ENCODE measurements around the gene FNIP2.

The FNIP2 gene

DNA sequence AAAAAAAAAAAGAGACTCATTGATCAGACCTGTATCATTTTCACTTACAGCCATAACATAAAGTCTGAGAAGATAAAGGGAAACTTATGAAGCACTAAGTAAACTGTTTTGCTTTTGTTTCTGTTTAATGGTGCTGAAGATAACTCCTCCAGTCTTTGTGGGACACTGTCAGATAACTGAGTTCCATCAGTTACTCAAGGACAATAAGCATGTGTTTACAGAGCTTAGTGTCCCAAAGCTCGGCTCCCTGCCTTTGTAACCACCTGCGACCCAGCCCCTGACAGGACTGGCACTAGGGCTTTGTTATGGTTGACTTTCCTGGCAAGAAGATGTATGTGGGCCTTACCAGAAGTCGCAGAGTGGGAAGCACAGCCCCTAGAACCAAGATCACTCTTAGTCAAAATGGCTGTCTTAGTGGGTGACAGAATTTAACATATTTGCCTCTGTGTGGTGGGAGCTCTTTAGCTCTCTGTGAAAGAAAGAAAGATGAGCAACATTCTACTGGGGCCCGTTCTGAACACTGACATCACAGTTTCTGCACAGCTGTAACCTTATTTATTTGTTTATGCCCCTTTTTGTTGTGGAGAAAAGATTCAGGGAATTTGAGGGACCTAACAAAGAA lies 68.1 kb downstream of the FNIP2 start:
- DNase-seq (ENCODE audit: low read depth in 2 of 2) = no peak

DNA sequence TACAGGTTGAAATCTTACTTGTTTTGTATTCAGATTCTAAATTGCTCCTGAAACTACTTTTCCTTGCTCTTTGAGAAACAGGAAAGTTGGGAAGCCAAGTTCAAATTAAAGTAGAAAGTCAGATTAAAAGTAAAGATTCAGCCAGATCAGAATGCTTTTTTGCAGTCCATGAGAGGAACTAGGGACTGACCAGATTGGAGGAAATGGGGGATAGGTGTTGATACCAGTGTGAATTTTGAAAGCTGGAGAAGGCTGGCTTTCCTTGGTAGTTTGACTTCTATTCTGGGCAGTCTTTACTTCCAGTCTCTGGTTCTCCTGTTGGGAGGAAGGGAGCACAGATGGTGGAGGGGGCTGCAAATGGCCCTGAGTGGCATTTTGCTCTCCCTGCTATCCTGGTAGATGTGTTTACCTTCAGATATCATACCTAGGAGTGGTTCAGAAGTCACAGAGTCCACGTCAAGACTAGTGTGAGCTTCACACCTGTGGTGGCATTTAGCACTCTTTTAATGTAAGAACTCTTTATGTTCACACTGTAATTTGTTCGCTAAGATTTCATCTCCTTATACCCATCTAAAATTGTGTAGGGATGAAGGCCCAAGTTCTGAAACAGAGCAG lies 68.8 kb downstream of the FNIP2 start:
- DNase-seq (ENCODE audit: low read depth in 2 of 2) = no peak

DNA sequence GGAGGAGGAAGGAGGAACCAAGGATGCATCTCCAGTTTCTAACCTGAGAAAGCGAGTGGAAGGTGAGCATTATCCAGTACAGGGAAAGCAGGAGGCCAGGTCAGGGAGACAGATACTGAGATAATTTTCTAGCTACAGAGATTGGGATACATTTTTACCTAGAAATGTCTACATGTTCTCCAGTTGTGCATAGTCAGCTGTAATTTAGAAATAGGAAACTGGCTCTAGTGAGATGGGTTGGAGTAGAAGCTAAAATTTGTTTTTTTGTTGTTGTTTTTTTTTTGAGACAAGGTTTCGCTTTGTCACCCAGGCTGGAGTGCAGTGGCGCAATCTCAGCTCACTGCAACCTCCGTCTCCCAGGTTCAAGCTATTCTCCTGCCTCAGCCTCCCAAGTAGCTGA lies 71.3 kb downstream of the FNIP2 start:
- DNase-seq (ENCODE audit: low read depth in 2 of 2) = no peak

DNA sequence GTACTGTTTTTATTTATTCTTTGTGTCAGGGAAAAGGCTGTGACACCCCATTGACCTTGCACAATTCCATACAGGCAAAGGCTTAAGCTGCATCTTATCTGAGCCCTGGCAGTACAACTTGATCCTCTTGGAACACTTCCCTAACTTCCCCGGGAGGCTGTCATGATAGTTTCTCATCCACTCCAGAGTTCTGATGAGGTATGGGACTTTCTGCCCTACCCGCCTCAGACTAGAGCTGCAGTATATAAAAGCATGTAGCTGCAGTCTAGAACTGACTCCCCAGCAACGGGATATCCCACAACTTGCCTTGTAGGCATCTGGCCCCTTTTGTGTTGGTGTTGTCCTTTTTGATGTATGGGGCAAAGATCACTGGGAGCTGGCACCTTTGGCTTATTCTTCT lies 72.7 kb downstream of the FNIP2 start:
- no peak for DNase-seq (ENCODE audit: low read depth in 2 of 2)

DNA sequence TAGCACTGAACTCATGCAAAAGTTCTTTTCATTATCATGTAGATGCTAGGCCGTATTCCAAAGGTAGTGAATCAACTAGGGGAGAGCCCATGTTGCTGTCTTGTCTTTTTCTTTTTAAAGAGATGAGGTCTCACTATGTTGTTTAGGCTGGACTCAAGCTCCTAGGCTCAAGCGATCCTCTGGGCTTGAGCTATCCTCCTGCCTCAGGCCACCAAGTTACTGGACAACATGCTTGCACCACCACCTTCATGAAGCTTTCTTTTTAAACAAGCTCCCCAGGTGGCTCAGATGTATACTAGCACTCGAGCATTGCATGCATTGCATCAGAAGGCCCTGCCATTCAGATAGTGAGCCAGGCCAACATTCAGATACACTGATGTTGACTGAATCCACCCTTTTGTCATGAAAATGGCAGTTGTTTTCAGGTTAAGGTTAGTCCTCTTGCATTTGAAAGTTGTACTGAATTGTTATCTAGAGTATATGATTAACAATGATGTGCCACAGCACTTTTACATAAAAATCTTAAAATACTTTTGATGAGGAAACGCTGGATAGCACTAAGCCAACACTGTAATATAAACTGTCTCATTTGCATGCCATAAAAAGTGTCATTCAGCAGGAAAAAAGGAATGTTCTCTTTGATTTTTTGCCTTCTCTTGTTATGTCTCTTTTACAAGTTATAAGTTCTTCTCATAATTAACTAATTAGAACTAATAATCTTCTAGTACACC lies 76.7 kb downstream of the FNIP2 start:
- DNase-seq (ENCODE audit: low read depth in 2 of 2) = no peak

DNA sequence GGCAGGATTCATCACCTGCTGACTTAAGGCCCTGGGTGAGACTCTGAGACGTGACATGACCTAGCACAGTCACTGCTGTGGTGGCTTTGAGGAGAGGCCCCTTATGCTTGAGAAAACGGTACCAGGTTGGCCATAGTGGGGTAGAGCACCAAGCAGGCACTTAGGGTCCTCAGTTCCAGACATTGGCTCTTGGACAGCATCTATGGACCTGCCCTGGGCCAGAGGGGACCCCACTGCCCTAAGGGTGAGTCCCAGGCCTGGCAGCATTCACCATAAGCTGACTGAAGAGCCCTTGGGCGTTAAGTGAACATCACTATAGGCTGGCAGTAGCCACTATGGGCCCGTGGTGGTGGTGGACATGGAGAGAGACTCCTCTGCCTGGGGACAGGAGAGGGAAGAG lies 78.7 kb downstream of the FNIP2 start:
- DNase-seq (ENCODE audit: low read depth in 2 of 2) = no peak

DNA sequence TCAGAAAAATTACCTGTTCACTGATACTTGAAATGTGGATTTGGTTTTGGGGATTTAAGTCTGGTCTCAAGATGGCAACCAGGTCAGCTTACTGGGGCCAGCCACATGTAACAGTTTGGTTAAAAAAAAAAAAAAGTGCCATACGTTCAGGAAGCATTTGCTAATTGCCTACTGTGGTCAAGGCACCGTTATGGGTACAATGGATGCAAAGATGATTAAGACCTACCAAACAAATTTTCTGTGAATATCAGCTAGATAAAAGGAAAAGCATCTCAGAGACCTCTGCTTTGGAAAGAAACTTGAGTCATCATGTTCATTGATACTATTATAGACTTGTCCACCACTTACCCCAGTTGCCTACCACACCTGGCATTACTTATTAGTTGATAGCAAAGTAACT lies 80.9 kb downstream of the FNIP2 start:
- DNase-seq (ENCODE audit: low read depth in 2 of 2) = no peak

DNA sequence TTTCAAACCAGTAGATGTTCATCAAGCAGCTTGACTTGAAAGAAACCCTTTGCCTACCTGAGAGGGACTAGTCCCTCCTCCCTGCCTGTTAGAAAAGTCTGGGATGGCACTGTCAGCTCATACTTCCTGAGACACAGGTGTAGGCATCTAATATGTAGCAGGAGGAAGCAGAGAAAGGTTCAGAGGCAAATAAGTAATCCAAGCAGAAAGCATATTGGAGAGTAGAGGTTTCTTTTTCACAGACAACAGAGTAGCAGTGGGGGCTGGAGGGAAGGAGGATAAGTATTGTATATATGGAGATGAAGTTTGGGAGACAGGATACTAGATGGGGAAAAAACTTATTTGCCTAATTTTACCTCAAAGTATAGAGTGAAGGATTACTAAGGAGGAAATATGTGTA lies 81.5 kb downstream of the FNIP2 start:
- no peak for DNase-seq (ENCODE audit: low read depth in 2 of 2)

DNA sequence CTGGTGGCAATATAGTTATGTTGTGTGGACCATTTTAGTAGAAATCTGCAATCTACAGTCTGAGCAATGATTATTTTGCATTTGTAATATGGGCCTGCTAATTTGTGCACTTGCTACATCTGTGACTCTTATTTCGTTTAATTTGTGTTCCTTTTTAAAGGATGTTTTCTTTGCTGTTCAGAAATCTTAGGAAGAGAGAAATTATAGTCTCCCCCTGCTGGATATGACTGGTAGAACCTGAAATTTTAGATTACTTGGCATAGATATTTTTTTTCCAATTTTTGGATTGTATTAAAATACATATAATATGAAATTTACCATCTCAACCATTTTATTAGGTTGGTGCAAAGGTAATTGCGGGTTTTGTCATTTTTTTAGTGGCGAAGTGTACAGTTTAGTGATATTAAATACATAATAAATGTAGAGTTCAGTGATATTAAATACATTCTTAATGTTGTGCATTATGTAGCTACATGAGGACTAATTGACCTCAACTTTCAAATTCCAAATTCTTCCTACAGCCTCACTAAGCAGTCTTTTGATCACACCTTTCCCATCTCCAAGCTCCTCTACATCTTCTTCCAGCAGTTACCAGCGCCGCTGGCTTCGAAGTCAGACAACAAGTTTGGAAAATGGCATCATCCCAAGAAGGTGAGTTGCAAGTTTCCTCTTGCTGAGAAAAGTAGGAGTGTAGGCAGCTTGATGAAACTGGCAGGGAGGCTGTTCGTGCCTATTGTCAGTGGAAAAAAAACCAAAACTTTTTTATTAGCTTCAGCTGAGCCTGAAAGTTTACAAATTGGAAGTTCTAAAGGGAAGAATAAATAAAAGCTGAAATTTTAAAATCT lies 82.2 kb downstream of the FNIP2 start:
- no peak for DNase-seq (ENCODE audit: low read depth in 2 of 2)

DNA sequence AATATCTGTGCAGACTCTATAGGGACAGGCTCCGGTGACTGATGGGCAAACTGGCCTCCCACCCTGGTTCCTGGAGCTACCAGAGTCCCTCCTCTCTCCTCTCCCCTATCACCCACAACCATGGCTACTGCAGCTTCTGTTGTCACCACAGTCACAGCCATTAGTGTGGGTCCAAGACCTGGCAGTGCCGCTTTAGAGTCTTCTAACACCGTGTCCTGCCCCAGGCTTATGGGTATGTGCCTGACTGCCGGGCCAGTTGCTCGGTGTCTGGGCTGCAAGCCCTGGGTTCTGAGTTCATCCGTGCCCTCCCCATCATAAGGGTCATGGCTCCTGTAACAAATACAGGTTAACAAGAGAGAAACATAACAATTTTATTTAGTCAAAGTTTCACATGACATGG lies 85.4 kb downstream of the FNIP2 start:
- DNase-seq (ENCODE audit: low read depth in 2 of 2) = no peak

DNA sequence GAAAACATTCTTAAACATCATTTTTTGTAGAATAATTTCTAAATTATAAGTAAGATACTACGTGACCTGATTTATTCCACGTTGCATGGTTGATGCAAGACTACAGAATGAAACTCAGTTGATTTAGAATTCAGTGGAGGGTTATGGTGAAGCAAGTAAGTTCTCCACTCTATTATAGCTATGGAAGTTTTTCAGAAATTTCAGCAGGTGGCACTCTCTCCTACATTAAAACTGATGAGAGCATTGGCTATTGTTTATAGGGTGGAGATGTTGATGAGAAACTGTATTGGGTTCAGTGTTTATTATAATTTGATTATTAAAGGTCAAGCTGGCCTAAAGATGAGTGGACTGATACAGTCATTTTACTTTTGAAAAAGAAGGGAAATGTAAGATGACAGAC lies 88.0 kb downstream of the FNIP2 start:
- no peak for DNase-seq (ENCODE audit: low read depth in 2 of 2)

DNA sequence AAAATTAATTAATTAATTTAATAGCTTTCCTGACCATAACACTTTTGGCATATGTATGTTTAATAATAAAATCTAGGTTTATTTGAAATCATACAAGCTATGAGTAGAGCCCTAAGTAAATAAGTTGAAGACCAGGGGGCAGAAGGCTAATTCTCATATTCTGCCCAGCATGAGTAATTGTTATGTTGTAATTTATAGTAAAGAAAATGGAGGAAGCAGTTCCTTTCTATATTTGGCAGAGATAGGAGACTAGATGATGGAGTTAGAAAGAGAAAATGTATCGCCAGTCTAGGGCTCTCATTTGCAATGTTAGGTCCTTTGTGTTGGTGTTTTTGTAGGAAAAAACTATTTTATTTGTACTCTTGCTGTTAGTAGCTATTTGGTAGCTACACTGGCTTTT lies 89.1 kb downstream of the FNIP2 start:
- DNase-seq (ENCODE audit: low read depth in 2 of 2) = no peak

DNA sequence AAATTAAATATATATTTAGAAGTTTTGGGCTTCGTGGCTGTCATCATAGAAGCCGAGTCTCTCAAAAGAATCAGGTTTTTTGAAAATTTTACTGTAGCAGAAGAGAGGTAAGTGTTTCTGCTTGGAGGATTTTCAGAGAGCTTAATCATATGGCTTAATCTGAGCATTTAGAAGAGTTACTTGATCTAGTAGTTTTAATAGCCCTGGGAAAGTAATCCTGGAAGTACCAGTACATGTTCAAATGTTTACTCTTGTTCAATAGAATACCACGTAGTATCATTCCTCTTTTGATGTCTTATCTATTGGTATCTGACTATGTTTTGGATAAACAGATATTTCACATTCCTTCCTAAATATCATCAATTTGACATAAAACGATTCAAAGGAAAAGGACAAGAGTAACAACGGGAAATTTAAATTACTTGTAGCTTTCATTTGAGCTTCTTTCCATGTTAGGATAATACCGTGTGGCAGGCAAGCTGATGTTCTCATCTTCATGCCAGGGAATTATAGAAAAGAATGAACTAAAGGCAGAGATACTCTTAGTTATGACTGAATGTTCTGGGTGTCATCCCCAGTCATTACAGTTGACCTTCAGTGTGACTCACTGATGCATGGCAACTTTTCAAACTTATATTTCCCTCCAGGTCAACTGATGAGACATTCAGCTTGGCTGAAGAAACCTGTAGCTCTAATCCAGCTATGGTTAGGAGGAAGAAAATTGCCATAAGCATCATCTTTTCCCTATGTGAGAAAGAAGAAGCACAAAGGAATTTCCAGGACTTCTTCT lies 89.8 kb downstream of the FNIP2 start:
- no peak for DNase-seq (ENCODE audit: low read depth in 2 of 2)

DNA sequence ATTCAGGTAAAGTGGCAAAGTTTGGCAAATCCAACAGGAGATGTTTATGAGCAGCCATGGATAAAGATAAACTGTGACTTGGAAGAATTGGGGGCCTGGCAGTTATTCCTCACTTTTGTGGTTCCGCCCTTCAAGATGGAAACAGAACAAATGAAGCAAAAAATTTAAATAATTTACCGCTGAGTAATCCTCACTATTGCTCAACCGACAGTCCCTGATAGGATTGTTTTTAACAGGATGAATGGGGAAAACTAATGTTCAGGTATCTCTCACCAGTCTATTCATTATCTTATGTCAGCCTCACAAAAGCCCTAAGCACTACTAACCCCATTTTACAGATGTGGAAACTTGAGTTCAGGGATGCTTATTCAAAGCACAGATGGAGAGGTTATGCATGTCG lies 90.8 kb downstream of the FNIP2 start:
- DNase-seq (ENCODE audit: low read depth in 2 of 2) = no peak

DNA sequence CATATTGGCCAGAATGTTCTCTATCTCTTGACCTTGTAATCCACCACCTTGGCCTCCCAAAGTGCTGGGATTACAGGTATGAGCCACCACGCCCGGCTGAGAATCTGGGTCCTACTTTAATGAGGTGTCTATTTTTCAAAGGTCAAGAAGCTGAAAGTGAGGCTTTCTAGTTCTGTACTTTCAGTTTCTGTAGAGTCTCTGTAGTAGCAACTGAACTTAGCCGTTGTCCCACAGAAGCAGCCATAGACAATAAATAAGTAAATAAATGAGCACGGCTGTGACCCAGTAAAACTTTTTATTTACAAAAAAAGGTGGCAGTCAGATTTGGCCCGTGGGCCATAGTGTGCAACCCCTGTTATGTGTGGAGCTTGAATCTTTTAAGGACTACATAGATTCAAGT lies 92.0 kb downstream of the FNIP2 start:
- DNase-seq (ENCODE audit: low read depth in 2 of 2) = no peak

DNA sequence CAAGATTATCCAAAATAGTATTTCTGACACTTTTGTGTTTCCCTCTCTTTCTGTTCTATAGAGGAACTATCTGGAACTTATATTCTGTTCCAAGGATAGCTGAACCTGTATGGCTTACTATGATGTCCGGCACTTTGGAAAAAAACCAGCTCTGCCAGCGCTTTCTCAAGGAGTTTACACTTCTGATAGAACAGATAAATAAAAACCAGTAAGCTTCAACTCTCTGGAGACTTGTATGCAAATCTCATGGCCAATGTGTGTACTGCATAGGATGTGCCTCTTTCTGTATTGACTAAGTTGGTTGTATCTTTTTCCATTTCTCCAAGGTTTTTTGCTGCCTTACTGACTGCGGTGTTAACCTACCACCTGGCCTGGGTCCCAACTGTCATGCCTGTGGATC lies 92.5 kb downstream of the FNIP2 start:
- no peak for DNase-seq (ENCODE audit: low read depth in 2 of 2)

DNA sequence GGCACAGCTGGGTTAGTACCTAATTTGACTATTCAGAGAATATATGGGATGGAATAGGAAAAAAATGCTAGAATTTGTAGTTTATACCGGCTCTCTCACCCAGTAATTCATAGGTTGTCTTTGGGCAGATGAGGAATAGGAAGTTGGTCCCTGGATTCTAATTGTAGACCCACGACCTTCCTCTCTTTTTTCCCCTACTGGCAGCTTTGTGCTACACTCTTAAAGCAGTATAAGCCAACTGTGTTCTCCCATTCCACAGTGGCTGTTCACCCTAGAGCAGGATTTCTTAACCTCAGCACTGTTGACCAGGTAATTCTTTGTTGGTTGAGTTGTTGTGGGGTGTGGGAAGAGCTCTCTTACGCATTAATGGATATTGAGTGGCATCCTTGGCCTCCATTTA lies 92.9 kb downstream of the FNIP2 start:
- no peak for DNase-seq (ENCODE audit: low read depth in 2 of 2)

DNA sequence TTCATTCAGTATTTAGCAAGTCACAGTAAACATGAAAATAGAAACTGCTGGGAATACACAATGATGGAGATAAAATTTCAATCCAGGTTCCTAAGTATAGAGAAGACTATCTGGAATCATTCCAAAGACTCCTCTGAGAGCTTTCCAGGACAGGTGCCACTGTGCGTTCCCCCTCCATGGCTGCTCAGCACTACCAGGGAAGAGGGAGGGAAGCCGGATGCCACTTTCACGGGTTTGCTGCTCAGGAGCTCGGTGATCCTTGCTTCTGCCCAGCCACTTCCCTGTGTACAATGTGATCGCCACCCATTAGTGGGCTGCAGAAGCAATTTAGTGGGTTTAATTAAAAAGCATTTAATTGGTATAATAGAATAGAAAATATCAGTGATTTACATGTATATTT lies 94.5 kb downstream of the FNIP2 start:
- DNase-seq (ENCODE audit: low read depth in 2 of 2) = no peak

DNA sequence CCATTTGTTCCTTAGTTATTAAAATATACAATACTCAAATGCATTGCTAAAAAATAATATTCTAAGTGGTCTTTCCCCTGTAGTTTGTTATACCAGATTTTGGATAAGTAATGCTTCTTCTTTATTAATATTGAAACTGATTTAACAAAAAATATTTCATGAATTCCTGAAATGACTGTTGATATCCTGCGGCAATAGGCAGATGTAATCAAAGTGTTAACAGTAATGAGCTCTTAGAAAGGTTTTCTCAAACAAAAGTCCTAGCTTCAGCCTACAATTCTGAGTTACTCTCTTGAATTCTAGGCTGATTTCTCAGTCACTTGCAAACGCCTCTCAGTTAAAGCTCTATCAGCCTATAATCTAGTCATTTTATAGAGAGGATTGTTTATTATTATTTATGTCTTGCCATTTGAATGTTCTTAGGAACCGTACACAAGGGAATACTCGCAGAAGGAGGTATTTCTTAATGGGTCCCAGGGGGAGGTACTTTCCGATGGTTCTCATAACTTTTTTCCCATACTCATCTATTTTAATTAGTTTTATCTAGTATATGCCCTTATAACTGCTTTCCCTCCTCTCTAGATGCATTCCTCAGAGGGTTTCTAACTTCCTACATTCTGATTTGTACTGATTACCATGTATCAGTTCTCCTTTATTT lies 96.8 kb downstream of the FNIP2 start:
- no peak for DNase-seq (ENCODE audit: low read depth in 2 of 2)

DNA sequence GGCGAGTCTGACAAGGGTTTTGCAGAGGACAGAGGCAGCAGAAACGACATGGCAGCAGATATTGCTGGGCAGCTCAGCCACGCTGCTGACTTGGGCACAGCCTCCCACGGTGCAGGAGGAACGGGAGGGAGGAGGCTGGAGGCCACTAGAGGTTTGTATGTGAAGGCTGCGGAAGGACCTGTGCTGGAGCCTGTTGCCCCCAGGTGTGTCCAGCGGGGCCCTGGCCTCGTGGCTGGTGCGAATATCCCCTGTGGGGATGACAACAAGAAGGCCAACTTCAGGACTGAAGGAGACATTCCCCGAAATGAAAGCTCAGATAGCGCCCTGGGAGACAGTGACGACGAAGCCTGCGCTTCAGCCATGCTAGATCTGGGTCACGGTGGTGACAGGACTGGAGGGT lies 100.2 kb downstream of the FNIP2 start:
- DNase-seq (ENCODE audit: low read depth in 2 of 2) = no peak

DNA sequence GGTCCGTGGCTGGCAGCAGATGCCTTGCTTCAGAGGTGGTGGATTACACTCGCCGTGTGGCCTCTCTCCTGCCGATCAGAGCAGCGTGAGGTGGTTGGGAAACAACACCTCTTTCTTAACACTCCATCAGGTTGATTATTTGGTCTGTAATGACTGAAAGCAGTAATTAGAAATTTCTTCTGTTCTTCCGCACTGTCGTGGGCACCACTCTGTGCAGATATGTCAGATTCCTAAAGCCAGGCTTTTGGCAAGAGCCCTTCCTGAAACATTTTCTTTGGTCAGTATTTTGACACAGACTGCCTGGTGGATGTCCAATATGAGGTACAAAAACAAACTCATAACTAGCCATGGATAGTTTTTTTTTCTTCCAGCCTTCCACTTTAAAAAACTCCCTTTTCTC lies 100.9 kb downstream of the FNIP2 start:
- no peak for DNase-seq (ENCODE audit: low read depth in 2 of 2)

Measured in stimulated activated CD4-positive, alpha-beta T cell treated with anti-CD3 and anti-CD28 coated beads, Interleukin-4, amount 100 ng/mL, for 48 hours (primary cell).